Neural progenitor cell (in vitro differentiated cells): ENCODE measurements around the gene ZC3HAV1L. TPM values are rescaled to one million over a fixed set of nuclear protein-coding genes. Genes with fewer than 3 reads are reported as not detected.

Experiments used
- DNase-seq: peaks from one replicate; pipeline ENCODE4 v3.0.0-alpha.2; 2016; ENCODE audit warnings: low spot score
- H2AFZ ChIP-seq: fragments of 200-600 bp; sonication (generic); replicated peaks from 2 replicates; pipeline ENCODE4 v1.6.1; 2016; ENCODE audit warnings: antibody characterized with exemption
- H3F3A ChIP-seq: fragments of 200-600 bp; sonication (generic); 2 replicates; pipeline ENCODE4 v1.6.1; 2016; ENCODE audit warnings: antibody characterized with exemption, low read depth
- H3K27ac ChIP-seq: fragments of 200-600 bp; sonication (generic); 2 replicates; pipeline ENCODE4 v1.5.1; 2016; ENCODE audit warnings: mild to moderate bottlenecking
- H3K27me3 ChIP-seq: fragments of 200-600 bp; sonication (generic); 2 replicates; pipeline ENCODE4 v1.6.1; 2016; ENCODE audit warnings: mild to moderate bottlenecking, moderate library complexity
- H3K36me3 ChIP-seq: fragments of 200-600 bp; sonication (generic); 2 replicates; pipeline ENCODE4 v1.5.1; 2016
- H3K4me1 ChIP-seq: fragments of 200-600 bp; sonication (generic); 2 replicates; pipeline ENCODE4 v1.6.1; 2016; ENCODE audit warnings: mixed run types
- H3K4me2 ChIP-seq: fragments of 200-600 bp; sonication (generic); 2 replicates; pipeline ENCODE4 v1.6.1; 2016
- H3K4me3 ChIP-seq: fragments of 200-600 bp; sonication (generic); 2 replicates; pipeline ENCODE4 v1.5.1; 2016
- H3K79me2 ChIP-seq: fragments of 200-600 bp; sonication (generic); 2 replicates; pipeline ENCODE4 v1.6.1; 2016; ENCODE audit warnings: low read depth
- H3K9ac ChIP-seq: fragments of 200-600 bp; sonication (generic); 2 replicates; pipeline ENCODE4 v1.6.1; 2016
- H3K9me3 ChIP-seq: fragments of 200-600 bp; sonication (generic); 2 replicates; pipeline ENCODE4 v1.5.1; 2016; ENCODE audit warnings: low read depth
- H4K20me1 ChIP-seq: fragments of 200-600 bp; sonication (generic); 2 replicates; pipeline ENCODE4 v1.6.1; 2016; ENCODE audit warnings: low read depth
- H3K27ac Mint-ChIP-seq: 3 replicates; pipeline ENCODE4 v1.8.0; 2021; ENCODE audit warnings: mixed read lengths
- H3K27me3 Mint-ChIP-seq: 2 replicates; pipeline ENCODE4 v1.8.0; 2022; ENCODE audit warnings: low read depth, mild to moderate bottlenecking, inconsistent platforms, moderate library complexity, mixed read lengths; ENCODE audit not compliant: insufficient read depth
- H3K36me3 Mint-ChIP-seq: 3 replicates; pipeline ENCODE4 v1.8.0; 2021; ENCODE audit warnings: mixed read lengths
- H3K4me1 Mint-ChIP-seq: 3 replicates; pipeline ENCODE4 v1.8.0; 2021; ENCODE audit warnings: mixed read lengths
- H3K4me3 Mint-ChIP-seq: 3 replicates; pipeline ENCODE4 v1.8.0; 2021; ENCODE audit warnings: mild to moderate bottlenecking, moderate library complexity, mixed read lengths
- H3K9me3 Mint-ChIP-seq: 3 replicates; pipeline ENCODE4 v1.8.0; 2020; ENCODE audit warnings: mixed read lengths
- CTCF ChIP-seq: fragments of 200-600 bp; sonication (generic); IDR thresholded peaks from 2 replicates; pipeline ENCODE4 v1.5.1; 2017; ENCODE audit warnings: antibody characterized with exemption, mild to moderate bottlenecking
- EZH2 ChIP-seq: fragments of 200-600 bp; sonication (generic); IDR thresholded peaks from 2 replicates; pipeline ENCODE4 v1.6.1; 2017; ENCODE audit warnings: antibody characterized with exemption, mild to moderate bottlenecking, moderate library complexity
- EZH2phosphoT487 ChIP-seq: fragments of 200-600 bp; sonication (generic); IDR thresholded peaks from 2 replicates; pipeline ENCODE4 v1.6.1; 2017; ENCODE audit warnings: antibody characterized with exemption
- total RNA-seq: library from RNA; depleted of rRNA; stranded (reverse); fragments of >200 nt; gene quantifications from 2 replicates; pipeline ENCODE4 v1.2.3, GENCODE V29; 2015; ENCODE audit warnings: low replicate concordance

Gene ZC3HAV1L
- total RNA-seq, 1 donor from 2014 or later: 7.1 TPM

DNA sequence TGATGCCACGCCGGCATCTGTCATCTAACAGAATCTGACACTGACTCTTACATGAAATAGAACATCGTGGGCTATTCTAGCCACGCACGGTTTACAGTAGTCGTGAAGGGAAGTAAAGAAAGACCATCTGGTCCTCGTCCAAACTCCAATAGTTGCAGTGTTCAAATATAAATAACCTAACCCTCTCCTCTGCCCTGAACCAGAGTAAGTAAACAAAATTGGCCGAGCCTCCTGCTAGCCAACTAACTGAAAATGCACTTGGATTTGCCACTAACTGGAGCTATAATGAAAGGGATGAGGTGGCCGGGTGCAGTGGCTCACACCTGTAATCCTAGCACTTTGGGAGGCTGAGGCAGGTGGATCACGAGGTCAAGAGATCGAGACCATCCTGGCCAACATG is 29.5 kb upstream of the ZC3HAV1L start:
- no peaks in the 10 kb centered on the region for H3K36me3 ChIP-seq
- Mint-ChIP-seq H3K27ac (no peak overlapping the region), H3K9me3 (no peaks in the 10 kb centered on the region), H3K4me1 (no peaks in the 10 kb centered on the region), H3K4me3 (no peak overlapping the region), H3K27me3 (peaks cover 9% of the 10 kb centered on the region), H3K36me3 (peaks cover 2% of the 10 kb centered on the region)
- H3K9me3 ChIP-seq: no peaks in the 10 kb centered on the region
- H3K4me1 ChIP-seq: no peaks in the 10 kb centered on the region
- H3K27ac ChIP-seq: no peak overlapping the region
- no peaks in the 10 kb centered on the region for H3F3A ChIP-seq
- no peaks in the 10 kb centered on the region for H4K20me1 ChIP-seq
- no peak for TF ChIP-seq EZH2
- H3K79me2 ChIP-seq: no peaks in the 10 kb centered on the region
- no peak overlapping the region for H2AFZ ChIP-seq
- no peak for DNase-seq
- no peak overlapping the region for H3K4me3 ChIP-seq
- no peak overlapping the region for H3K9ac ChIP-seq
- H3K4me2 ChIP-seq: no peak overlapping the region
- no peaks in the 10 kb centered on the region for H3K27me3 ChIP-seq

- peaks cover 7% of the 10 kb centered on the region for H3K27me3 Mint-ChIP-seq
- no peak for DNase-seq
- Histone ChIP-seq H3K4me2 (no peak overlapping the region), H3K27me3 (no peaks in the 10 kb centered on the region), H3F3A (no peaks in the 10 kb centered on the region), H3K27ac (no peak overlapping the region), H3K9ac (no peak overlapping the region), H3K4me3 (no peak overlapping the region), H3K36me3 (no peaks in the 10 kb centered on the region), H3K79me2 (no peaks in the 10 kb centered on the region), H2AFZ (no peak overlapping the region), H4K20me1 (no peaks in the 10 kb centered on the region), H3K4me1 (no peaks in the 10 kb centered on the region), H3K9me3 (no peaks in the 10 kb centered on the region)
- H3K27ac Mint-ChIP-seq: no peak overlapping the region
- no peaks in the 10 kb centered on the region for H3K4me1 Mint-ChIP-seq
- no peak overlapping the region for H3K4me3 Mint-ChIP-seq
- no peak for TF ChIP-seq EZH2
- no peak for TF ChIP-seq EZH2phosphoT487
- no peak for TF ChIP-seq CTCF
- H3K36me3 Mint-ChIP-seq: peaks cover 2% of the 10 kb centered on the region
- no peaks in the 10 kb centered on the region for H3K9me3 Mint-ChIP-seq
These were observed 25.6 kb upstream of the ZC3HAV1L start for GRCh38 chr7:139061416-139061815.

GRCh38 chr7:139060695-139061237 is 24.9 kb upstream of the ZC3HAV1L start:
- Mint-ChIP-seq H3K27me3 (peaks cover 8% of the 10 kb centered on the region), H3K36me3 (peaks cover 2% of the 10 kb centered on the region)
- no peak overlapping the region for H2AFZ ChIP-seq

More at GRCh38 chr7:139060695-139061237, 24.9 kb upstream of the ZC3HAV1L start:
- H3K9me3 Mint-ChIP-seq: no peaks in the 10 kb centered on the region
- no peaks in the 10 kb centered on the region for H3K27me3 ChIP-seq
- no peak overlapping the region for H3K27ac ChIP-seq
- H3K79me2 ChIP-seq: no peaks in the 10 kb centered on the region
- H3K9ac ChIP-seq: no peak overlapping the region
- no peaks in the 10 kb centered on the region for H3K4me1 Mint-ChIP-seq
- H3K4me3 ChIP-seq: no peak overlapping the region
- no peak overlapping the region for H3K4me2 ChIP-seq
- no peaks in the 10 kb centered on the region for H3K4me1 ChIP-seq
- no peaks in the 10 kb centered on the region for H3F3A ChIP-seq
- H3K9me3 ChIP-seq: no peaks in the 10 kb centered on the region
- DNase-seq: no peak
- H3K36me3 ChIP-seq: no peaks in the 10 kb centered on the region
- H4K20me1 ChIP-seq: no peaks in the 10 kb centered on the region
- no peak for TF ChIP-seq EZH2
- TF ChIP-seq EZH2phosphoT487: no peak
- no peak for TF ChIP-seq CTCF
- H3K27ac Mint-ChIP-seq: no peak overlapping the region
- no peak overlapping the region for H3K4me3 Mint-ChIP-seq
